GM23338 (cell line): Measurements from ENCODE around the gene TGM2. TPM values are rescaled to one million over a fixed set of nuclear protein-coding genes. Genes with fewer than 3 reads are reported as not detected.

Experiments used
- ATAC-seq: fragments of 200-7000 bp; cut with Tn5 transposase; 3 replicates; pipeline ENCODE4 v1.9.1; 2020
- DNase-seq: peaks from one replicate; pipeline ENCODE4 v3.0.0-alpha.2; 2015; ENCODE audit warnings: low spot score
- H2AFZ ChIP-seq: fragments of 200-600 bp; sonication (generic); 2 replicates; pipeline ENCODE4 v1.8.0; 2016; ENCODE audit warnings: antibody characterized with exemption, mild to moderate bottlenecking, moderate library complexity
- H3F3A ChIP-seq: fragments of 200-600 bp; sonication (generic); replicated peaks from 2 replicates; pipeline ENCODE4 v1.8.0; 2017; ENCODE audit warnings: antibody characterized with exemption, mixed run types, low read depth
- H3K27ac ChIP-seq: fragments of 200-600 bp; sonication (generic); 2 replicates; pipeline ENCODE4 v1.6.1; 2016; ENCODE audit warnings: low read depth
- H3K27me3 ChIP-seq: fragments of 200-600 bp; sonication (generic); 2 replicates; pipeline ENCODE4 v1.8.0; 2016; ENCODE audit warnings: mild to moderate bottlenecking, mixed run types, moderate library complexity; ENCODE audit not compliant: insufficient read depth
- H3K36me3 ChIP-seq: fragments of 200-600 bp; sonication (generic); 2 replicates; pipeline ENCODE4 v1.8.0; 2016; ENCODE audit warnings: mild to moderate bottlenecking; ENCODE audit not compliant: insufficient read depth
- H3K4me1 ChIP-seq: fragments of 200-600 bp; sonication (generic); 2 replicates; pipeline ENCODE4 v1.8.0; 2016; ENCODE audit warnings: mild to moderate bottlenecking, moderate library complexity; ENCODE audit not compliant: insufficient read depth
- H3K4me2 ChIP-seq: fragments of 200-600 bp; sonication (generic); 2 replicates; pipeline ENCODE4 v1.7.1; 2017; ENCODE audit warnings: mixed run types
- H3K4me3 ChIP-seq: fragments of 200-600 bp; sonication (generic); 2 replicates; pipeline ENCODE4 v1.6.1; 2016; ENCODE audit warnings: mixed run types
- H3K79me2 ChIP-seq: fragments of 200-600 bp; sonication (generic); replicated peaks from 2 replicates; pipeline ENCODE4 v1.8.0; 2017; ENCODE audit warnings: mild to moderate bottlenecking; ENCODE audit not compliant: insufficient read depth
- H3K9me2 ChIP-seq: fragments of 200-600 bp; sonication (generic); 2 replicates; pipeline ENCODE4 v1.8.0; 2017; ENCODE audit not compliant: insufficient read depth
- H4K20me1 ChIP-seq: fragments of 200-600 bp; sonication (generic); replicated peaks from 2 replicates; pipeline ENCODE4 v1.8.0; 2017; ENCODE audit warnings: mild to moderate bottlenecking; ENCODE audit not compliant: insufficient read depth
- H3K27ac Mint-ChIP-seq: 2 replicates; pipeline ENCODE4 v1.8.0; 2020; ENCODE audit warnings: inconsistent platforms, mild to moderate bottlenecking, moderate library complexity, mixed read lengths
- H3K27me3 Mint-ChIP-seq: 3 replicates; pipeline ENCODE4 v1.8.0; 2022; ENCODE audit warnings: low read depth, mild to moderate bottlenecking, moderate library complexity, mixed read lengths, inconsistent platforms; ENCODE audit not compliant: insufficient read depth, poor library complexity
- H3K36me3 Mint-ChIP-seq: 3 replicates; pipeline ENCODE4 v1.8.0; 2021; ENCODE audit warnings: low read depth, mild to moderate bottlenecking, inconsistent platforms, moderate library complexity, mixed read lengths
- H3K4me1 Mint-ChIP-seq: 3 replicates; pipeline ENCODE4 v1.8.0; 2020; ENCODE audit warnings: mild to moderate bottlenecking, inconsistent platforms, mixed read lengths
- H3K4me3 Mint-ChIP-seq: 3 replicates; pipeline ENCODE4 v1.8.0; 2021; ENCODE audit warnings: moderate library complexity, mild to moderate bottlenecking, inconsistent platforms, mixed read lengths
- H3K9me3 Mint-ChIP-seq: 3 replicates; pipeline ENCODE4 v1.8.0; 2020; ENCODE audit warnings: moderate library complexity, mild to moderate bottlenecking, inconsistent platforms, mixed read lengths
- CREB1 ChIP-seq: fragments of 250-450 bp; sonication (Bioruptor Pico); IDR thresholded peaks from 2 replicates; pipeline ENCODE4 v1.5.0; 2020; ENCODE audit warnings: low read depth, mild to moderate bottlenecking, moderate library complexity
- CTCF ChIP-seq, 2 experiments: fragments of 200-600 bp in 1 of 2; sonication (generic) in 1 of 2; conservative IDR thresholded peaks; 2 replicates each; pipeline versions ENCODE4 v1.5.1 to v1.6.1; 2016 to 2017; ENCODE audit warnings: antibody characterized with exemption in 2 of 2, low read depth in 2 of 2, mild to moderate bottlenecking in 2 of 2, moderate library complexity in 1 of 2
- ETS1 ChIP-seq: IDR thresholded peaks from 2 replicates; pipeline ENCODE4 v1.6.1; 2016; ENCODE audit warnings: antibody characterized with exemption
- EZH2 ChIP-seq: fragments of 200-600 bp; sonication (generic); IDR thresholded peaks from one replicate; pipeline ENCODE4 v1.8.0; 2017; ENCODE audit warnings: antibody characterized with exemption, mild to moderate bottlenecking, low read depth; ENCODE audit not compliant: unreplicated experiment
- EZH2phosphoT487 ChIP-seq: fragments of 200-600 bp; sonication (generic); IDR thresholded peaks from one replicate; pipeline ENCODE4 v1.8.1; 2018; ENCODE audit warnings: antibody characterized with exemption; ENCODE audit not compliant: unreplicated experiment
- JUNB ChIP-seq: IDR thresholded peaks from one replicate; pipeline ENCODE4 v1.6.1; 2016; ENCODE audit warnings: antibody characterized with exemption; ENCODE audit not compliant: unreplicated experiment
- NANOG ChIP-seq: IDR thresholded peaks from 2 replicates; pipeline ENCODE4 v1.6.1; 2016; ENCODE audit warnings: antibody characterized with exemption, borderline replicate concordance
- POLR2AphosphoS5 ChIP-seq: IDR thresholded peaks from 2 replicates; pipeline ENCODE4 v1.6.1; 2016; ENCODE audit warnings: antibody characterized with exemption, low read depth
- REST ChIP-seq: IDR thresholded peaks from one replicate; pipeline ENCODE4 v1.6.1; 2018; ENCODE audit warnings: antibody characterized with exemption; ENCODE audit not compliant: unreplicated experiment
- STAT1 ChIP-seq: IDR thresholded peaks from one replicate; pipeline ENCODE4 v1.6.1; 2016; ENCODE audit warnings: antibody characterized with exemption; ENCODE audit not compliant: unreplicated experiment
- ZNF114 ChIP-seq: fragments of 250-450 bp; sonication (Bioruptor Pico); IDR thresholded peaks from 2 replicates; pipeline ENCODE4 v1.5.0; 2020; ENCODE audit warnings: mild to moderate bottlenecking, moderate library complexity
- ZNF331 ChIP-seq: fragments of 250-450 bp; sonication (Bioruptor Pico); IDR thresholded peaks from 2 replicates; pipeline ENCODE4 v1.5.0; 2020; ENCODE audit warnings: low read depth, mild to moderate bottlenecking, moderate library complexity
- ZNF462 ChIP-seq: fragments of 250-450 bp; sonication (Bioruptor Pico); IDR thresholded peaks from 2 replicates; pipeline ENCODE4 v1.5.0; 2020; ENCODE audit warnings: mild to moderate bottlenecking, moderate library complexity
- long read RNA-seq: library from polyadenylated mRNA; unstranded; transcript quantifications from one replicate; pipeline ENCODE4 v2.0.0, GENCODE V29; 2020; ENCODE audit not compliant: unreplicated experiment
- polyA plus RNA-seq: library from polyadenylated mRNA; unstranded; fragments of >200 nt; fragmentation: Nextera tagmentation; extraction: Ambion mirVana; gene quantifications from 2 replicates; pipeline ENCODE4 v1.2.1, GENCODE V29; 2016
- total RNA-seq: library from RNA; depleted of rRNA; stranded (reverse); fragments of >200 nt; shearing (Covaris generic); gene quantifications from 2 replicates; pipeline ENCODE4 v1.2.3, GENCODE V29; 2014; rRNA removed

Gene TGM2
- total RNA-seq (0.19 and 1.0 TPM in 2 replicates), polyA plus RNA-seq (0.45 and 0.49 TPM in 2 replicates)
- long read RNA-seq = 0 reads

GRCh38 chr20:38165089-38165965 is at the start of gene TGM2:
TSS of gene TGM2 (minus strand) at chr20:38165270. CDS start at chr20:38165198, 72 bp downstream.
- Histone ChIP-seq H3F3A (no peaks in the 10 kb centered on the region), H3K4me1 (no peaks in the 10 kb centered on the region), H3K27me3 (no peaks in the 10 kb centered on the region), H3K4me3 (peak within 1 kb of the TSS; percentile 51), H3K36me3 (no peaks in the 10 kb centered on the region), H3K4me2 (peak within 1 kb of the TSS; percentile 75), H2AFZ (peak within 1 kb of the TSS; percentile 96), H3K9me2 (no peaks in the 10 kb centered on the region), H3K27ac (no peak within 1 kb of the TSS), H4K20me1 (no peaks in the 10 kb centered on the region), H3K79me2 (no peaks in the 10 kb centered on the region)
- TF ChIP-seq EZH2phosphoT487 = no peak
- TF ChIP-seq ZNF114 (CRISPR knock-in tag) = no peak
- TF ChIP-seq ZNF462 = no peak
- no peak for TF ChIP-seq NANOG
- no peak for TF ChIP-seq ZNF331 (CRISPR knock-in tag)
- TF ChIP-seq EZH2 = no peak
- no peak for TF ChIP-seq ETS1
- TF ChIP-seq CTCF (conservative IDR thresholded peaks at IDR 0.05; ENCODE audit: low read depth in 2 of 2) = peak; percentile 64 to 79
- TF ChIP-seq STAT1 = no peak
- TF ChIP-seq POLR2AphosphoS5 = no peak
- TF ChIP-seq REST = no peak
- TF ChIP-seq CREB1 = 0 out of 2 replicates have a peak, but pooled peaks have one; percentile 15
- TF ChIP-seq JUNB = no peak
- peak; percentile 78 for DNase-seq
- Mint-ChIP-seq H3K27me3 (peaks cover 6% of the 10 kb centered on the region), H3K4me1 (no peaks in the 10 kb centered on the region; the same call in 1 of the 3 replicates), H3K4me3 (peak within 1 kb of the TSS; percentile 62), H3K36me3 (no peaks in the 10 kb centered on the region), H3K9me3 (no peaks in the 10 kb centered on the region), H3K27ac (no peak within 1 kb of the TSS)
- peak; percentile 93 for ATAC-seq
